Activated CD4-positive, alpha-beta T cell treated with anti-CD3 and anti-CD28 coated beads for 36 hours (primary cell): Measurements from ENCODE around the gene HSD11B1. TPM values are rescaled to one million over a fixed set of nuclear protein-coding genes. Genes with fewer than 3 reads are reported as not detected.

ENCODE experiments used
- ATAC-seq: fragments of 200-7000 bp; cut with Tn5 transposase; one replicate; pipeline ENCODE4 v1.10.0; 2021; ENCODE audit warnings: mild to moderate bottlenecking, moderate library complexity
- CTCF ChIA-PET: fragments of 350-600 bp; sonication (Branson Sonifier 250); formaldehyde crosslinking; loops from one replicate; lab custom pipeline; 2021; ENCODE audit warnings: antibody characterized with exemption; lab: Charles Lee
- POLR2A ChIA-PET: fragments of 350-600 bp; sonication (Branson Sonifier 250); formaldehyde crosslinking; loops from one replicate; lab custom pipeline; 2021; ENCODE audit warnings: antibody characterized with exemption, inconsistent platforms; lab: Charles Lee
- DNase-seq: peaks from one replicate; pipeline ENCODE4 v3.0.0-alpha.2; 2020
- H3K27ac Mint-ChIP-seq: one replicate; pipeline ENCODE4 v1.8.0; 2021; ENCODE audit warnings: mixed read lengths
- H3K27me3 Mint-ChIP-seq: one replicate; pipeline ENCODE4 v1.8.0; 2021; ENCODE audit warnings: mixed read lengths
- H3K36me3 Mint-ChIP-seq: one replicate; pipeline ENCODE4 v1.8.0; 2021; ENCODE audit warnings: low read depth, mixed read lengths
- H3K4me1 Mint-ChIP-seq: one replicate; pipeline ENCODE4 v1.8.0; 2021; ENCODE audit warnings: mixed read lengths
- H3K4me3 Mint-ChIP-seq: one replicate; pipeline ENCODE4 v1.8.0; 2021; ENCODE audit warnings: mild to moderate bottlenecking, moderate library complexity, mixed read lengths
- H3K9me3 Mint-ChIP-seq: one replicate; pipeline ENCODE4 v1.8.0; 2021; ENCODE audit warnings: low read depth, mixed read lengths
- intact Hi-C, 2 experiments: fragments of 100-400 bp; cut with DNase I in 1 of 2; cut with micrococcal nuclease in 1 of 2; formaldehyde crosslinking; loops; one replicate each; pipeline versions ENCODE4 v1.14.2 to v1.15.1; 2022 to 2024; cut with DNase I, micrococcal nuclease
- total RNA-seq, 2 experiments: library from RNA; stranded (reverse); gene quantifications; one replicate each; pipeline ENCODE4 v1.2.3, GENCODE V29; 2021

The HSD11B1 gene
- total RNA-seq, 2 experiments from 2014 or later = 4.5 to 5.7 TPM

DNA sequence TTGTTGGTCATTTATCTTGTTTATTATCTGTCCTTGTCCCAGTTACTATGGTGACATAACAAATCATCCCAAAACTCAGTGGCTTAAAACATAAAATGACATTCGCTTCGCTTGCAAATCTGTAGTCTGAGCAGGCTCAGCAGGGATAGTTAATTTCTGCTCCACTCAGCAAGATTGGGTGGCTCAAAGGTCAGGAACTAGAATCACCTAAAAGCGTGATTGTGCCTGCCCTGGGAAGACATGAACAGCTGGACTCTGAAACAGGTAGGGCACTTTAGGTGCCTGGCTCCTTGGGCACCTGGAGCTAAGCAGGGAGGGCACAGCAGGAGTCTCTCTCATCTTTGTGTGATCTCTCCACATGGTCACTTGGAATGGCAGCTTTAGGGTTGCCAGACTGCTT is 36.5 kb downstream of the HSD11B1 start:
- ATAC-seq (no peak), DNase-seq (no peak)
- H3K36me3 Mint-ChIP-seq = no peaks in the 10 kb centered on the region
- ChIA-PET CTCF (interaction anchor here (1.5 kb wide), 1 partner anchor 16 kb away, joined by 6 read pairs; no protein-coding TSS in a partner anchor), POLR2A (no interaction called here)
- intact Hi-C loops = no loop called here
- no peaks in the 10 kb centered on the region for H3K9me3 Mint-ChIP-seq
- peaks cover 39% of the 10 kb centered on the region for H3K4me1 Mint-ChIP-seq
- H3K27me3 Mint-ChIP-seq = no peaks in the 10 kb centered on the region
- no peak overlapping the region for H3K27ac Mint-ChIP-seq
- no peak overlapping the region for H3K4me3 Mint-ChIP-seq

DNA sequence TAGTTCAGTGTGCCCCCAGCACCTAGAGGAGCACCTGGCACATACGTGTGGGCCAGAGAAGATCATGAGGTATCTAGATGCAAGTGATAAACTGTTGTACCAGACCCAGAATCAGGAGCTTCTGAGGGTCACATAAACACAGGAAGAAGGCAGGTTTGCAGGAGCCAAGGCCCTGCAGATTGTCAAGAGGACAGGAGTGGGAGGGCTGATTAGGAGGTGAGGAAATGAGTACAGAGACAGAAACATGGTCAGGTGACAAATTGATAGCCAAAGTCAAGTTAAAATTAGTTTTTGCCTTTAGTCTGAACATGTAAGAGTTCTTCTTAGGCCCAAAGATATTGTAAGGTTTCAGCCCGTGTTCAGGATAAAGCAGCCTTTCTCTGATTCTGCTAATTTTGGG is 37.2 kb downstream of the HSD11B1 start:
- CTCF ChIA-PET = interaction anchor here (1.5 kb wide), 1 partner anchor 17 kb away, joined by 6 read pairs; no protein-coding TSS in a partner anchor
- no peaks in the 10 kb centered on the region for H3K9me3 Mint-ChIP-seq
- no peak overlapping the region for H3K27ac Mint-ChIP-seq
- POLR2A ChIA-PET = no interaction called here
- peaks cover 39% of the 10 kb centered on the region for H3K4me1 Mint-ChIP-seq
- no peak overlapping the region for H3K4me3 Mint-ChIP-seq
- intact Hi-C loops = no loop called here
- no peak for DNase-seq
- H3K27me3 Mint-ChIP-seq = no peaks in the 10 kb centered on the region
- ATAC-seq = no peak
- H3K36me3 Mint-ChIP-seq = no peaks in the 10 kb centered on the region

DNA sequence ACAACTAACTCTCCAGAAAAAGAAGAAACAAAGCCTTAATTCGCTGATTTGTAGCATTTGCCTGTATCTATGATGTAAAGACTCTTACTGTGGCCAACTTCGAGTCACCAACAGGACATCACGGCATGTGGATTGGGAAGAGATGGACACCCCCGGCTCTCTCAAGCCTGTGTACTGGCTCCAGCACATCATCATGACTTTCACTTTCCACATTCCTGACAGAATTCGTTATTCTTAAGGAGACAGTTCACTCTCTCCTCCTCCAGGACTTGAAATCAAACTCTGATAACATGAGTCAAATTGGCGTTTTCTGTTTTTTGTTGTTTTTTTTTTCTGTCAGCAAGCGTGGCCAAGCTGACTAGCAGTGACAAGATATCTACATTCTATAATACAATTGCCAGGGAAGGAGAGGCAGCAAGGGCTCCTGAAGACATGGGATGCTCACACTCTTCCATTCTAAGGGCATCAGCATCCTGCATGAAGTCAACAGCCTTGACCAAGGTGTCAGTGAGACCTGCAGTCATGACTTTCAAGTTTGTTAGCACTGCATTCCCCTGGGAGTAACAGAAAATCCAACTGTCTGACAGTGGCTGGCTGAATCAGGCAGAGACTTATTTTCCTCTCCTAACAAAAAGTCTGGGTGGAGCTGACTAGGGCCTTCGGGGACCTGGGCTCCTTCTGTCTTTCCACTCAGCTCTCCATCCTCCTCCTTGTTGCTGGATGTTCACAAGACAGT is 37.9 kb downstream of the HSD11B1 start:
- POLR2A ChIA-PET = no interaction called here

DNA sequence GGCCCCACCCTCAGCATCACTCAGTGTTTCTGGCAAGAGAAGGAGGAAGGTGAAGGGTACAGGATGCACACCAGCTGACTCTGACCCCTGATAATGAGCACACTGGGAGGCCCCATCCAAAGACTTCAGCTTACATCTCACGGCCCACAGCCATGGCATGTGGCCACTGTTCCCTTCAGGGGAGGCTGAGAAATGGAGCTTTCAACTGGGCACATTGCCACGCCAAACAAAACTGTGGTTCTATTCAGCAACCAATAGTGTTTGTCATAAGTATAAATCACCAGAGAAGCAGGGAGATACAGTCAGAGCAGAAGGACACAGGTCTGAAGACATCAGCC is 38.5 kb downstream of the HSD11B1 start:
- no peaks in the 10 kb centered on the region for H3K36me3 Mint-ChIP-seq
- no peaks in the 10 kb centered on the region for H3K27me3 Mint-ChIP-seq
- no peak for DNase-seq
- H3K4me1 Mint-ChIP-seq = peaks cover 46% of the 10 kb centered on the region
- POLR2A ChIA-PET = no interaction called here
- H3K4me3 Mint-ChIP-seq = no peak overlapping the region
- no peak for ATAC-seq
- intact Hi-C loops = no loop called here
- no peaks in the 10 kb centered on the region for H3K9me3 Mint-ChIP-seq
- H3K27ac Mint-ChIP-seq = peak overlapping the region; percentile 71
- CTCF ChIA-PET = interaction anchor here (1.2 to 1.9 kb wide), 4 partner anchors 8 to 167 kb away, joined by 3 to 7 read pairs (median 4); no protein-coding TSS in a partner anchor

More for the DNA sequence above, 37.9 kb downstream of the HSD11B1 start:
- Mint-ChIP-seq H3K27me3 (no peaks in the 10 kb centered on the region), H3K27ac (peak overlapping the region; percentile 71), H3K36me3 (no peaks in the 10 kb centered on the region), H3K4me3 (no peak overlapping the region), H3K9me3 (no peaks in the 10 kb centered on the region), H3K4me1 (peaks cover 41% of the 10 kb centered on the region)
- CTCF ChIA-PET = interaction anchor here (1.4 to 1.9 kb wide), 4 partner anchors 8 to 166 kb away, joined by 3 to 7 read pairs (median 6); no protein-coding TSS in a partner anchor
- no peak for ATAC-seq
- DNase-seq = no peak
- intact Hi-C loops = no loop called here

DNA sequence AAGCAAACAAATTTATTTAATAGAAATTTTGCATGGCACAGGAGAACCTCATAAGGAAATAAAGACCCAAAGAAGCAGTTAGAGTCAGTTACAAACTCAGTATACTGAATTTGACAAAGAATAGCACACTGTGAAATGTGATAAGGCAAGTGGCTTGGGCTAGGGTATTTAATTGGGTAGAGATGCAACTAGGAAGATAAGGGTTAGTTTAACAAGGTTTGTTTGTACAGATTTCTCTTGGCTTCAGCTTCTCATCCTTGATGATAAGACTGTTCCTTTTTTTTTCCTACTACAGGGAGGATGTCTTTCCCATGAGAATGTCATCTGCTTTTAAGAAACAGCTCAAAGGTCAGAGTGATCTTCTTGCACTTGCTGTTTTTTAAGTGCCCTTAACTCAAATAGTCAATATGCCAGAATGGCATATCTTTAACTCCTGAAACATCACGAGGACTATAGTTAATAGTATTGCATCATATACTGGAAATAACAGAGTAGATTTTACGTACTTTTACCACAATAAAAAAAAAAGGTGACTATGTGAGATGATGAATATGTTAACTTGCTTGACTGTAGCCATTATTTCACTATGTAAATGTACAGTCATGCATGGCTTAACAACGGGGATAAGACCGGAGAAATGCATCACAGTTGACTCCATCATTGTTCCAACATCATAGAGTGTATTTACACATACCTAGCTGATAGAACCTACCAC is 42.0 kb downstream of the HSD11B1 start:
- Mint-ChIP-seq H3K36me3 (no peaks in the 10 kb centered on the region), H3K4me1 (peaks cover 69% of the 10 kb centered on the region), H3K4me3 (no peak overlapping the region), H3K27me3 (no peaks in the 10 kb centered on the region), H3K9me3 (no peaks in the 10 kb centered on the region), H3K27ac (peak overlapping the region; percentile 92)
- CTCF ChIA-PET = interaction anchor here (0.7 to 4.1 kb wide), 11 partner anchors 9 to 177 kb away, joined by 3 to 29 read pairs (median 5); partner anchors contain the start of gene TRAF3IP3
- ATAC-seq (no peak), DNase-seq (no peak)
- intact Hi-C loops = loop anchor here (1.0 to 5.0 kb wide), 12 partner anchors 22 to 177 kb away; partner anchors contain the start of genes G0S2 (in 2 of the 2), C1orf74 (in 1 of the 2) and LAMB3 (in 1 of the 2)
- POLR2A ChIA-PET = no interaction called here

DNA sequence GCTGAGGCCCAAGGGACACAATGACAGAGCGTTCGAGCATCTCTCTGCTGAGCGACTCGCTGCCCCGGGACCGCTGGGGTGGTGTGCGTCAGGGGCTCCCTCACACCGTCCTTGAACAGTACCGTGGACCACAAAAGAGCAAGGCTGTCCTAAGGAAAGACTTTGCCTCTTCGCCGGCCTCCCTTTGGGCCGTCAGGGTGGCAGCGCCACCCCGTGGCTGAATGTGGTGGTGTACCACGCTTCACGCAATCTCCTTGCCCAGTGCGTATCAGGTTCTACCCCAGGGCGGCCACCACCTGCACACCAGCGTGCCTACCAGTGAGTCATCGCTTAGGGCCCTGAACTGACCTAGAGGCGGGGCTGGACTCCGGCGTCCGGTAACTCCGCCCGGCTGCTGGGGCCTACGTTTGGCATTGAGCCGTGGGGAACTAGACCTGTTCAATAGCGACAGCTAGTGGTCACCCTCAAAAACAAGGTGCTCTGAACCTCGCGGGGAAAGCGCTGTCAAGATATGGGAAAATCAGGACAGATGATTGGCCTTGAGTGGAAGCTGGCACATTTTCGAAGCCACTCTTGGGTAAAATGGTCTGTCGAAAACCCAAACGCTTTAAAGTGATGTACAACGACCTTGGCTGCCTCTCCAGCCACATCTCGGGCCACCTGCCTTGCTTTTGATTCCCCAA is 43.1 kb downstream of the HSD11B1 start:
- Mint-ChIP-seq H3K9me3 (no peaks in the 10 kb centered on the region), H3K4me3 (peak overlapping the region; percentile 65), H3K27me3 (no peaks in the 10 kb centered on the region), H3K27ac (peak overlapping the region; percentile 92), H3K36me3 (no peaks in the 10 kb centered on the region), H3K4me1 (peaks cover 70% of the 10 kb centered on the region)
- DNase-seq (peak; percentile 93), ATAC-seq (peak; percentile 74)
- CTCF ChIA-PET = interaction anchor here (0.6 to 6.7 kb wide), 44 partner anchors 9 to 234 kb away, joined by 3 to 75 read pairs (median 4); partner anchors contain the start of genes LAMB3, TRAF3IP3 and UTP25
- POLR2A ChIA-PET = interaction anchor here (1.3 kb wide), 1 partner anchor 37 kb away, joined by 3 read pairs; the partner anchor contains the start of gene C1orf74
- intact Hi-C loops = loop anchor here (1.0 to 5.0 kb wide), 12 partner anchors 23 to 178 kb away; partner anchors contain the start of genes G0S2 (in 2 of the 2), C1orf74 (in 1 of the 2) and LAMB3 (in 1 of the 2)

DNA sequence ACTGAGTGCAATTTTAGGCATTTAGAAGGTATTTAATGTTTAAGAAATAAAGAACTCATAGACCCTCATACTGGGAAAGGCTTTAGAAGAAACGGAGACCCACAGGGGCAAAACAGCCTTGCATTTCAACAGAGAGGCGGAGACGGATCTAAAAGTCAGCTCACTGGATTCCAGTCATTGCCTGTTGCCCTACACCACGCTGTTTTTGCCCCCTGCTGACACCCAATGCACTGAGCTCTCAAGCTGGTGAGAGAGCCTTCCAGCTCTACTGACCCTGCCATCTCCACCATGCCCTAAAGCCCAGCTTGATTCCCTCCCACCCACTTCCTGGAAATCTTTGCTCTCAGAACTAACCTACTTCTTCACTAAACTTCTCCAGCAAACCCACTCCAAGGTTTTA is 44.0 kb downstream of the HSD11B1 start:
- ChIA-PET POLR2A (interaction anchor here (1.3 kb wide), 2 partner anchors 20 to 36 kb away, joined by 3 read pairs; partner anchors contain the start of gene C1orf74), CTCF (interaction anchor here (0.6 to 6.7 kb wide), 44 partner anchors 8 to 235 kb away, joined by 3 to 75 read pairs (median 4); partner anchors contain the start of genes LAMB3, TRAF3IP3 and UTP25)
- peaks cover 70% of the 10 kb centered on the region for H3K4me1 Mint-ChIP-seq
- no peaks in the 10 kb centered on the region for H3K36me3 Mint-ChIP-seq
- ATAC-seq (no peak), DNase-seq (peak; percentile 46)
- intact Hi-C loops = loop anchor here (1.0 to 5.0 kb wide), 3 partner anchors 24 to 71 kb away; partner anchors contain the start of gene G0S2 (in 1 of the 2)
- no peak overlapping the region for H3K4me3 Mint-ChIP-seq
- peak overlapping the region; percentile 92 for H3K27ac Mint-ChIP-seq
- no peaks in the 10 kb centered on the region for H3K9me3 Mint-ChIP-seq
- no peaks in the 10 kb centered on the region for H3K27me3 Mint-ChIP-seq

DNA sequence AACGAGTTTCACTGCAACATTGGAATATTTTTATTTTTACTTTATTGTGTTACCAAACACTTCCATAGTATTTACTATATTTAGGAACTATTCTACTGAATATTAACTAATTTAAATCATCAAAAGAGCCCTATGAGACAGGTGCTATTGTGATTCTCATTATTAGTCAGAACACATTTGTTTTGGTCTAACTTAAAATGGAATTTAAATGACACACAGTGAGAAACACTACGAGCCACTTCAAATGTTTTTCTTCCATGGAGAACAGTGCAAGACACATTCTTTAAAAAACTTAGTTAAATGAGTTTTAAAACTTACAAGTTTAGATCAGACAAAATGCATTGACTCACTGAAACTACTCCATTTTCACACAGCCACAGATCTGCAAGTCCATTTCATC is 44.6 kb downstream of the HSD11B1 start:
- H3K4me3 Mint-ChIP-seq = no peak overlapping the region
- no peaks in the 10 kb centered on the region for H3K27me3 Mint-ChIP-seq
- no peaks in the 10 kb centered on the region for H3K36me3 Mint-ChIP-seq
- peak overlapping the region; percentile 73 for H3K27ac Mint-ChIP-seq
- POLR2A ChIA-PET = interaction anchor here (1.3 kb wide), 2 partner anchors 19 to 35 kb away, joined by 3 read pairs; partner anchors contain the start of gene C1orf74
- no peaks in the 10 kb centered on the region for H3K9me3 Mint-ChIP-seq
- intact Hi-C loops = loop anchor here in 1 of 2 experiments (5.0 kb wide), 2 partner anchors 37 to 72 kb away; partner anchors contain the start of gene G0S2
- ATAC-seq (peak; percentile 5), DNase-seq (no peak)
- CTCF ChIA-PET = interaction anchor here (0.6 to 6.7 kb wide), 27 partner anchors 8 to 183 kb away, joined by 3 to 75 read pairs (median 6); partner anchors contain the start of genes TRAF3IP3 and UTP25
- peaks cover 75% of the 10 kb centered on the region for H3K4me1 Mint-ChIP-seq

DNA sequence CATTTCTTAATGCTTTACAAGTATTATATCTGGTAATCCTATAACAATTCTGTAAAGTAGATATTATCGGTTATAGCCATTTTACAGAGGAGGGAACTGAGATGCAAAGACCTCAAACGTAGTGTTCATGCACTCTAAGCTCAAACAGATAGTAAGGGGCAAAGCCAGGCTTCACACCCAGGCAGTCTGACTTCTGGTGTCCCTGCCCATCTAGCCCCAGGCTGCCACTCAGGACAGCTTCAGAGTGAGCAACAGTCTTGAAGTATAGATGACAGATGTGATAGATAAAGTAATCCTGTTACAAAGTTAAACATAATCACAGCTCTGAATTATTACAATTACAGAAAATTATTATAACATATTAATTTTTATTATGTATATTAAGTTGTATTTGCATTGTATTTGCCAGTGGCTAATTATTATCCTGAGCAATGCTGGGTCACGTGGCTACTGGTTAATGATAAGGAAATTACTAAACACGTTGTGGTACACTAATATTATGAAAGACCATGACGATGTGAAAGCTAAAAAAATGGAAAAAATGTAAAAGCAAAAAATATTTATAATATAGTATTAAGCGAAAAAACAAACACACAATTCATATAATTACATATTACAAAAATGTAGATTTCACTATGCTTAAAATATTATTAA is 45.2 kb downstream of the HSD11B1 start:
- H3K27ac Mint-ChIP-seq = peak overlapping the region; percentile 73
- POLR2A ChIA-PET = interaction anchor here (1.3 kb wide), 1 partner anchor 19 kb away, joined by 3 read pairs; no protein-coding TSS in a partner anchor
- H3K27me3 Mint-ChIP-seq = no peaks in the 10 kb centered on the region

More for the DNA sequence above, 45.2 kb downstream of the HSD11B1 start:
- Mint-ChIP-seq H3K9me3 (no peaks in the 10 kb centered on the region), H3K4me3 (no peak overlapping the region), H3K4me1 (peaks cover 78% of the 10 kb centered on the region), H3K36me3 (no peaks in the 10 kb centered on the region)
- CTCF ChIA-PET = interaction anchor here (0.6 to 6.7 kb wide), 17 partner anchors 14 to 173 kb away, joined by 3 to 75 read pairs (median 3); partner anchors contain the start of gene UTP25
- intact Hi-C loops = loop anchor here (5.0 to 10.0 kb wide), 6 partner anchors 37 to 1925 kb away; partner anchors contain the start of genes G0S2 (in 1 of the 2) and LAMB3 (in 1 of the 2)
- DNase-seq = no peak
- ATAC-seq = no peak
